Gastrocnemius medialis (tissue), 4 donors: Measurements from ENCODE around the gene ANKRD30B. TPM values are rescaled to one million over a fixed set of nuclear protein-coding genes. Genes with fewer than 3 reads are reported as not detected.
"Not testable (repeated sequence)": the region's sequence is repeated elsewhere in the genome, so short reads cannot be mapped to it uniquely, and the experiment has no call there.

Experiments
- ATAC-seq, 2 donors: fragments of 150-250 bp; one replicate each; pipeline ENCODE4 v1.9.1; 2016
- DNase-seq, 2 donors: peaks; one replicate each; pipeline ENCODE4 v3.0.0-alpha.2; 2019
- H3K27ac ChIP-seq, 4 donors: fragments of 200-600 bp; sonication (generic); 1 replicate in 1 of 4; 2 replicates in 3 of 4; pipeline ENCODE4 v1.5.1; 2016 to 2018; ENCODE audit warnings: mild to moderate bottlenecking in 2 of 4, moderate library complexity in 1 of 4
- H3K27me3 ChIP-seq, 3 donors: fragments of 200-600 bp; sonication (generic) in 2 of 3; 1 replicate in 1 of 3; 2 replicates in 2 of 3; pipeline versions ENCODE4 v1.5.1 to v1.6.0; 2016 to 2019; ENCODE audit warnings: mild to moderate bottlenecking in 1 of 3, moderate library complexity in 1 of 3
- H3K36me3 ChIP-seq, 2 donors: fragments of 200-600 bp; sonication (generic) in 1 of 2; one replicate each; pipeline ENCODE4 v1.5.1; 2017 to 2018
- H3K4me1 ChIP-seq, 2 donors: fragments of 200-600 bp; sonication (generic) in 1 of 2; one replicate each; pipeline ENCODE4 v1.5.1; 2016 to 2017; ENCODE audit warnings: mild to moderate bottlenecking in 2 of 2
- H3K4me3 ChIP-seq, 4 donors: fragments of 200-600 bp; sonication (generic) in 3 of 4; 1 replicate in 1 of 4; 2 replicates in 3 of 4; pipeline ENCODE4 v1.5.1; 2016 to 2019; ENCODE audit warnings: mild to moderate bottlenecking in 2 of 4
- H3K9me3 ChIP-seq, 3 donors: fragments of 200-600 bp; sonication (generic) in 2 of 3; 1 replicate in 1 of 3; 2 replicates in 2 of 3; pipeline ENCODE4 v1.5.1; 2016 to 2019
- CTCF ChIP-seq, 5 experiments: fragments of 450-650 bp in 3 of 5; fragments of 200-600 bp in 2 of 5; sonication (generic) in 2 of 5; IDR thresholded peaks in 4 of 5; conservative IDR thresholded peaks in 1 of 5; 1 replicate in 4 of 5; 2 replicates in 1 of 5; pipeline ENCODE4 v1.5.1; 2016 to 2019; ENCODE audit warnings: antibody characterized with exemption in 5 of 5, mild to moderate bottlenecking in 3 of 5, moderate library complexity in 3 of 5
- POLR2A ChIP-seq, 2 donors: fragments of 450-650 bp; IDR thresholded peaks; one replicate each; pipeline ENCODE4 v1.6.1; 2017; ENCODE audit warnings: antibody characterized with exemption in 2 of 2, mild to moderate bottlenecking in 2 of 2, moderate library complexity in 2 of 2
- in situ Hi-C, 4 donors: fragments of 200-750 bp; cut with MboI; loops; one replicate each; pipeline versions ENCODE4 v1.15.0 to v1.8.0; 2017; ENCODE audit warnings: low sequenced_read_pairs in 4 of 4
- intact Hi-C: fragments of 100-400 bp; cut with DNase I; formaldehyde crosslinking; loops from one replicate; pipeline ENCODE4 v1.15.1; 2023; ENCODE audit warnings: low total_unique reads
- total RNA-seq, 4 donors: library from RNA; depleted of rRNA; stranded (reverse); fragments of >200 nt; gene quantifications; one replicate each; pipeline versions ENCODE4 v1.1.0 to v1.2.3, GENCODE V29; 2016

ANKRD30B gene
- total RNA-seq, 4 donors from 2014 or later: not detected

GRCh38 chr18:14776801-14777200 is 28.8 kb downstream of the ANKRD30B start:
- Histone ChIP-seq H3K27ac (no peak overlapping the region), H3K36me3 (no peaks in the 10 kb centered on the region), H3K4me1 (no peaks in the 10 kb centered on the region), H3K4me3 (no peak overlapping the region), H3K27me3 (no peaks in the 10 kb centered on the region), H3K9me3 (no peaks in the 10 kb centered on the region)
- intact Hi-C loops: no loop called here
- in situ Hi-C loops: no loop called here
- TF ChIP-seq POLR2A (IDR thresholded peaks at IDR 0.05) (no peak), CTCF (IDR thresholded peaks at IDR 0.05 in 4 of 5, conservative IDR thresholded peaks at IDR 0.05 in 1 of 5) (no peak)
- DNase-seq (no peak), ATAC-seq (no peak)

- H3K4me3 ChIP-seq: no peak overlapping the region
- H3K36me3 ChIP-seq: no peaks in the 10 kb centered on the region
- in situ Hi-C loops (no loop called here), intact Hi-C loops (no loop called here)
- DNase-seq: no peak
- no peaks in the 10 kb centered on the region for H3K27me3 ChIP-seq
- no peak overlapping the region for H3K27ac ChIP-seq
- no peaks in the 10 kb centered on the region for H3K4me1 ChIP-seq
- H3K9me3 ChIP-seq: no peaks in the 10 kb centered on the region
- TF ChIP-seq CTCF (IDR thresholded peaks at IDR 0.05 in 4 of 5, conservative IDR thresholded peaks at IDR 0.05 in 1 of 5) (no peak), POLR2A (IDR thresholded peaks at IDR 0.05) (no peak)
- ATAC-seq: no peak
Measured at GRCh38 chr18:14781671-14782070, 33.7 kb downstream of the ANKRD30B start.

GRCh38 chr18:14784133-14784532 is 36.2 kb downstream of the ANKRD30B start:
- no peaks in the 10 kb centered on the region for H3K9me3 ChIP-seq
- DNase-seq (no peak), ATAC-seq (no peak)
- H3K27me3 ChIP-seq: no peaks in the 10 kb centered on the region
- intact Hi-C loops (no loop called here), in situ Hi-C loops (no loop called here)
- H3K4me1 ChIP-seq: no peaks in the 10 kb centered on the region
- no peak for TF ChIP-seq CTCF (IDR thresholded peaks at IDR 0.05 in 4 of 5, conservative IDR thresholded peaks at IDR 0.05 in 1 of 5)
- no peak for TF ChIP-seq POLR2A (IDR thresholded peaks at IDR 0.05)
- H3K27ac ChIP-seq: no peak overlapping the region
- H3K36me3 ChIP-seq: no peaks in the 10 kb centered on the region
- H3K4me3 ChIP-seq: no peak overlapping the region

GRCh38 chr18:14796876-14797275 is 48.9 kb downstream of the ANKRD30B start:
- ATAC-seq, H3K4me1 ChIP-seq, H3K4me3 ChIP-seq, H3K36me3 ChIP-seq, H3K9me3 ChIP-seq, DNase-seq, H3K27me3 ChIP-seq, intact Hi-C loops, H3K27ac ChIP-seq, in situ Hi-C loops: not testable (repeated sequence)

- not testable (repeated sequence) for H3K27ac ChIP-seq
Measured at GRCh38 chr18:14797969-14798764, 50.2 kb downstream of the ANKRD30B start.

GRCh38 chr18:14811081-14811480 is 63.1 kb downstream of the ANKRD30B start:
- DNase-seq, in situ Hi-C loops, ATAC-seq, H3K4me1 ChIP-seq, H3K27ac ChIP-seq, H3K36me3 ChIP-seq, H3K9me3 ChIP-seq, H3K4me3 ChIP-seq, intact Hi-C loops, H3K27me3 ChIP-seq: not testable (repeated sequence)

More at GRCh38 chr18:14797969-14798764, 50.2 kb downstream of the ANKRD30B start:
- in situ Hi-C loops, intact Hi-C loops, H3K27me3 ChIP-seq, ATAC-seq, H3K36me3 ChIP-seq, H3K9me3 ChIP-seq, H3K4me3 ChIP-seq, H3K4me1 ChIP-seq, DNase-seq: not testable (repeated sequence)

GRCh38 chr18:14826972-14827632 is 79.1 kb downstream of the ANKRD30B start:
- H3K27me3 ChIP-seq, H3K4me1 ChIP-seq, in situ Hi-C loops, H3K4me3 ChIP-seq, H3K36me3 ChIP-seq, ATAC-seq, DNase-seq, H3K9me3 ChIP-seq, H3K27ac ChIP-seq, intact Hi-C loops: not testable (repeated sequence)

- H3K27me3 ChIP-seq, H3K4me3 ChIP-seq, H3K4me1 ChIP-seq, in situ Hi-C loops, intact Hi-C loops, H3K36me3 ChIP-seq, ATAC-seq, H3K9me3 ChIP-seq, H3K27ac ChIP-seq, DNase-seq: not testable (repeated sequence)
Measured at GRCh38 chr18:14841607-14842006, 93.6 kb downstream of the ANKRD30B start.

- H3K27me3 ChIP-seq, intact Hi-C loops, H3K27ac ChIP-seq, H3K4me1 ChIP-seq, DNase-seq, H3K4me3 ChIP-seq, H3K36me3 ChIP-seq, ATAC-seq, in situ Hi-C loops, H3K9me3 ChIP-seq: not testable (repeated sequence)
Measured at GRCh38 chr18:14851533-14851932, 103.6 kb downstream of the ANKRD30B start.
